ENCODE results near the gene RHBDL1. TPM values are rescaled to one million over a fixed set of nuclear protein-coding genes. Genes with fewer than 3 reads are reported as not detected.
"Not testable (repeated sequence)": the region's sequence is repeated elsewhere in the genome, so short reads cannot be mapped to it uniquely, and the experiment has no call there.

RHBDL1 gene
- total RNA-seq, 2 experiments from 2014 or later: 0.49 to 0.72 TPM

GRCh38 chr16:707062-707538, 31.6 kb downstream of the RHBDL1 start:
- peaks cover 2% of the 10 kb centered on the region for H3K4me1 Mint-ChIP-seq

GRCh38 chr16:708019-708418, 32.5 kb downstream of the RHBDL1 start:
- H3K4me3 Mint-ChIP-seq: no peak overlapping the region
- DNase-seq: no peak
- H3K27me3 Mint-ChIP-seq: peaks cover 70% of the 10 kb centered on the region
- no peaks in the 10 kb centered on the region for H3K9me3 Mint-ChIP-seq
- H3K4me1 Mint-ChIP-seq: peaks cover 2% of the 10 kb centered on the region
- H3K36me3 Mint-ChIP-seq: no peaks in the 10 kb centered on the region
- no peak overlapping the region for H3K27ac Mint-ChIP-seq

More at GRCh38 chr16:707062-707538, 31.6 kb downstream of the RHBDL1 start:
- Mint-ChIP-seq H3K27ac (no peak overlapping the region), H3K4me3 (no peak overlapping the region), H3K27me3 (peaks cover 73% of the 10 kb centered on the region), H3K9me3 (no peaks in the 10 kb centered on the region), H3K36me3 (no peaks in the 10 kb centered on the region)
- no peak for DNase-seq

- Mint-ChIP-seq H3K4me3 (no peak overlapping the region), H3K36me3 (no peaks in the 10 kb centered on the region), H3K27ac (no peak overlapping the region), H3K4me1 (peaks cover 2% of the 10 kb centered on the region), H3K9me3 (no peaks in the 10 kb centered on the region), H3K27me3 (peaks cover 66% of the 10 kb centered on the region)
- no peak for DNase-seq
Measured at GRCh38 chr16:708959-709358, 33.5 kb downstream of the RHBDL1 start.

GRCh38 chr16:709566-710499, 34.4 kb downstream of the RHBDL1 start:
- no peaks in the 10 kb centered on the region for H3K36me3 Mint-ChIP-seq
- no peak overlapping the region for H3K4me3 Mint-ChIP-seq
- peaks cover 62% of the 10 kb centered on the region for H3K27me3 Mint-ChIP-seq
- no peak overlapping the region for H3K27ac Mint-ChIP-seq
- H3K9me3 Mint-ChIP-seq: no peaks in the 10 kb centered on the region
- DNase-seq: no peak
- peaks cover 5% of the 10 kb centered on the region for H3K4me1 Mint-ChIP-seq

GRCh38 chr16:710500-711075, 35.1 kb downstream of the RHBDL1 start:
- Mint-ChIP-seq H3K27me3 (peaks cover 62% of the 10 kb centered on the region), H3K4me3 (no peak overlapping the region), H3K27ac (no peak overlapping the region), H3K9me3 (no peaks in the 10 kb centered on the region), H3K4me1 (peaks cover 5% of the 10 kb centered on the region), H3K36me3 (no peaks in the 10 kb centered on the region)
- no peak for DNase-seq

- H3K36me3 Mint-ChIP-seq: no peaks in the 10 kb centered on the region
- no peak for DNase-seq
- H3K4me3 Mint-ChIP-seq: no peak overlapping the region
- H3K4me1 Mint-ChIP-seq: peaks cover 5% of the 10 kb centered on the region
- no peaks in the 10 kb centered on the region for H3K9me3 Mint-ChIP-seq
- peaks cover 62% of the 10 kb centered on the region for H3K27me3 Mint-ChIP-seq
- H3K27ac Mint-ChIP-seq: no peak overlapping the region
Measured at GRCh38 chr16:711084-711483, 35.6 kb downstream of the RHBDL1 start.

GRCh38 chr16:711548-712320, 36.3 kb downstream of the RHBDL1 start:
- peaks cover 3% of the 10 kb centered on the region for H3K4me1 Mint-ChIP-seq
- no peak overlapping the region for H3K27ac Mint-ChIP-seq
- DNase-seq: peak; percentile 84
- H3K4me3 Mint-ChIP-seq: no peak overlapping the region
- no peaks in the 10 kb centered on the region for H3K9me3 Mint-ChIP-seq
- H3K27me3 Mint-ChIP-seq: peaks cover 55% of the 10 kb centered on the region
- no peaks in the 10 kb centered on the region for H3K36me3 Mint-ChIP-seq

- H3K4me3 Mint-ChIP-seq, H3K9me3 Mint-ChIP-seq, H3K36me3 Mint-ChIP-seq, H3K4me1 Mint-ChIP-seq, H3K27ac Mint-ChIP-seq: not testable (repeated sequence)
- peak; percentile 62 for DNase-seq
- H3K27me3 Mint-ChIP-seq: peaks cover 44% of the 10 kb centered on the region
Measured at GRCh38 chr16:712740-713250, 37.3 kb downstream of the RHBDL1 start.

- H3K27me3 Mint-ChIP-seq: peaks cover 32% of the 10 kb centered on the region
- no peak overlapping the region for H3K27ac Mint-ChIP-seq
- no peak overlapping the region for H3K4me3 Mint-ChIP-seq
- H3K4me1 Mint-ChIP-seq: peaks cover 11% of the 10 kb centered on the region
- DNase-seq: no peak
- H3K36me3 Mint-ChIP-seq: no peaks in the 10 kb centered on the region
- H3K9me3 Mint-ChIP-seq: no peaks in the 10 kb centered on the region
Measured at GRCh38 chr16:714079-714478, 38.6 kb downstream of the RHBDL1 start.

- H3K4me1 Mint-ChIP-seq: peaks cover 15% of the 10 kb centered on the region
Measured at GRCh38 chr16:714558-715476, 39.3 kb downstream of the RHBDL1 start, which contains the start of gene METRN. METRN (plus strand) TSS chr16:715118; CDS start chr16:715290, 172 bp downstream.

GRCh38 chr16:715477-716199, 40.2 kb downstream of the RHBDL1 start:
- Mint-ChIP-seq H3K27me3 (peaks cover 16% of the 10 kb centered on the region), H3K4me3 (peak overlapping the region; percentile 72), H3K36me3 (no peaks in the 10 kb centered on the region), H3K4me1 (peaks cover 20% of the 10 kb centered on the region), H3K27ac (no peak overlapping the region), H3K9me3 (no peaks in the 10 kb centered on the region)
- DNase-seq: peak; percentile 42

More at GRCh38 chr16:714558-715476, 39.3 kb downstream of the RHBDL1 start, which contains the start of gene METRN:
- Mint-ChIP-seq H3K27me3 (peaks cover 24% of the 10 kb centered on the region), H3K4me3 (peak within 1 kb of the TSS; percentile 72), H3K36me3 (no peaks in the 10 kb centered on the region), H3K27ac (no peak within 1 kb of the TSS), H3K9me3 (no peaks in the 10 kb centered on the region)
- DNase-seq: peak; percentile 96

- Mint-ChIP-seq H3K4me1 (peaks cover 20% of the 10 kb centered on the region), H3K4me3 (peak overlapping the region; percentile 72), H3K36me3 (no peaks in the 10 kb centered on the region), H3K27me3 (peaks cover 13% of the 10 kb centered on the region), H3K9me3 (no peaks in the 10 kb centered on the region), H3K27ac (no peak overlapping the region)
- no peak for DNase-seq
Measured at GRCh38 chr16:716200-716568, 40.7 kb downstream of the RHBDL1 start.

GRCh38 chr16:716768-717325, 41.4 kb downstream of the RHBDL1 start:
- DNase-seq: no peak
- H3K27me3 Mint-ChIP-seq: peaks cover 11% of the 10 kb centered on the region
- H3K4me3 Mint-ChIP-seq: no peak overlapping the region
- H3K4me1 Mint-ChIP-seq: peaks cover 20% of the 10 kb centered on the region
- no peaks in the 10 kb centered on the region for H3K36me3 Mint-ChIP-seq
- no peaks in the 10 kb centered on the region for H3K9me3 Mint-ChIP-seq
- H3K27ac Mint-ChIP-seq: no peak overlapping the region

Data from activated naive CD8-positive, alpha-beta T cell treated with anti-CD3 and anti-CD28 coated beads for 36 hours (primary cell).